Right lobe of liver (tissue), 6 donors: ENCODE data around the gene RHBDD1. TPM values are rescaled to one million over a fixed set of nuclear protein-coding genes. Genes with fewer than 3 reads are reported as not detected.

ENCODE experiments used
- ATAC-seq, 4 donors: fragments of 200-7000 bp; cut with Tn5 transposase; one replicate each; pipeline ENCODE4 v1.9.1; 2020; ENCODE audit warnings: mild to moderate bottlenecking in 4 of 4, moderate library complexity in 4 of 4
- DNase-seq, 3 donors: peaks; one replicate each; pipeline ENCODE4 v3.0.0-alpha.2; 2020
- H3K27ac ChIP-seq, 3 donors: fragments of 200-600 bp; one replicate each; pipeline ENCODE4 v1.8.0; 2022
- H3K27me3 ChIP-seq, 2 donors: fragments of 200-600 bp; one replicate each; pipeline ENCODE4 v1.8.0; 2022
- H3K36me3 ChIP-seq, 4 donors: fragments of 200-600 bp; sonication (generic) in 1 of 4; one replicate each; pipeline versions ENCODE4 v1.5.1 to v1.8.0; 2017 to 2022; ENCODE audit warnings: control low read depth in 1 of 4
- H3K4me1 ChIP-seq, 4 donors: fragments of 200-600 bp; sonication (generic) in 1 of 4; one replicate each; pipeline versions ENCODE4 v1.5.1 to v1.8.0; 2017 to 2022; ENCODE audit warnings: control low read depth in 1 of 4
- H3K4me3 ChIP-seq, 3 donors: fragments of 200-600 bp; one replicate each; pipeline ENCODE4 v1.8.0; 2022
- H3K9me3 ChIP-seq, 4 donors: fragments of 200-600 bp; sonication (generic) in 1 of 4; one replicate each; pipeline versions ENCODE4 v1.5.1 to v1.8.0; 2017 to 2022; ENCODE audit warnings: control low read depth in 1 of 4
- POLR2A ChIP-seq: fragments of 450-650 bp; IDR thresholded peaks from one replicate; pipeline ENCODE4 v1.6.1; 2017; ENCODE audit warnings: antibody characterized with exemption, mild to moderate bottlenecking
- WGBS: methylation state at CpG from one replicate; pipeline ENCODE4 v1.1.6; 2018; ENCODE audit warnings: low coverage, low lambda C conversion rate; ENCODE audit not compliant: insufficient coverage; ENCODE audit errors: missing lambda C conversion rate; 5-methylcytosine and 5-hydroxymethylcytosine counted together
- intact Hi-C, 2 donors: fragments of 100-400 bp; cut with DNase I; formaldehyde crosslinking; loops; one replicate each; pipeline versions ENCODE4 v1.11.2 to v1.14.1; 2022
- total RNA-seq, 6 experiments: library from RNA; depleted of rRNA in 2 of 6; stranded (reverse); fragments of >200 nt in 2 of 6; fragmentation: NEBNext Ultra II Directional in 3 of 6; extraction: Animal tissue kit (Norgen Biotek cat#: 25700) in 3 of 6; gene quantifications; one replicate each; pipeline versions ENCODE4 v1.1.0 to v1.2.4, GENCODE V29; 2016 to 2023
- TF ChIP-seq, protein P1 (sequence below), 4 donors: fragments of 200-600 bp in 3 of 4; fragments of 450-650 bp in 1 of 4; IDR thresholded peaks; one replicate each; pipeline versions ENCODE4 v1.5.1 to v1.8.0; 2016 to 2022; ENCODE audit warnings: antibody characterized with exemption in 4 of 4, mild to moderate bottlenecking in 2 of 4
- donor health status: DM: no; HTN: yes; CAD: no.
- donor health status: DM: no; HTN: no; CAD: no.
- donor health status: DM: no; HTN: no; CAD: no.
- donor health status: DM: no; HTN: yes; CAD: no.
- donor health status: DM: no; HTN: yes; CAD: no.

Gene RHBDD1
- total RNA-seq, 6 experiments from 2014 or later = 14.7 to 25.3 (median 21.0) TPM

DNA sequence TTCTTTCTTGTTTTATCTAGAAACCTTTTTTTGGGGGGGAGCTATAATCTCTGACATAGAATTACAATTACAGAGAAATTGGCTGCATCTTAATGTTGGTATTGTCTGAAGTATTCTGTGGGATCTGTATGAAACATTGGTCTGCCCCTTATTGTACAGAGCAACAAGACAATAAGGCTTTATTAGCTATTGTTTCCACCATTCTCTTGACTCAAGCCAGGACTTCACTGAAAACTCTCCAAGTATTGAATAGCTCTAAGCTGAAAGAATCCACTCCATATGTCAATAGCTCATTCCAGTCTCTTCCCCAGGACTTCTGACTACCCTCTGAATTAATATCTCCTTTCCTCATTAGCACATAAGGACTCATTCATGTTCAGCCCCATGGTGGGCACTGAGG lies 77.8 kb downstream of the RHBDD1 start:
- TF ChIP-seq, protein P1, sequence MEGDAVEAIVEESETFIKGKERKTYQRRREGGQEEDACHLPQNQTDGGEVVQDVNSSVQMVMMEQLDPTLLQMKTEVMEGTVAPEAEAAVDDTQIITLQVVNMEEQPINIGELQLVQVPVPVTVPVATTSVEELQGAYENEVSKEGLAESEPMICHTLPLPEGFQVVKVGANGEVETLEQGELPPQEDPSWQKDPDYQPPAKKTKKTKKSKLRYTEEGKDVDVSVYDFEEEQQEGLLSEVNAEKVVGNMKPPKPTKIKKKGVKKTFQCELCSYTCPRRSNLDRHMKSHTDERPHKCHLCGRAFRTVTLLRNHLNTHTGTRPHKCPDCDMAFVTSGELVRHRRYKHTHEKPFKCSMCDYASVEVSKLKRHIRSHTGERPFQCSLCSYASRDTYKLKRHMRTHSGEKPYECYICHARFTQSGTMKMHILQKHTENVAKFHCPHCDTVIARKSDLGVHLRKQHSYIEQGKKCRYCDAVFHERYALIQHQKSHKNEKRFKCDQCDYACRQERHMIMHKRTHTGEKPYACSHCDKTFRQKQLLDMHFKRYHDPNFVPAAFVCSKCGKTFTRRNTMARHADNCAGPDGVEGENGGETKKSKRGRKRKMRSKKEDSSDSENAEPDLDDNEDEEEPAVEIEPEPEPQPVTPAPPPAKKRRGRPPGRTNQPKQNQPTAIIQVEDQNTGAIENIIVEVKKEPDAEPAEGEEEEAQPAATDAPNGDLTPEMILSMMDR (IDR thresholded peaks at IDR 0.05) = no peak
- TF ChIP-seq POLR2A = no peak
- ATAC-seq (no peak), DNase-seq (no peak)
- Histone ChIP-seq H3K4me1 (no peaks in the 10 kb centered on the region), H3K4me3 (no peak overlapping the region), H3K27ac (no peak overlapping the region), H3K9me3 (no peaks in the 10 kb centered on the region), H3K36me3 (no peaks in the 10 kb centered on the region), H3K27me3 (no peaks in the 10 kb centered on the region)
- intact Hi-C loops = no loop called here

DNA sequence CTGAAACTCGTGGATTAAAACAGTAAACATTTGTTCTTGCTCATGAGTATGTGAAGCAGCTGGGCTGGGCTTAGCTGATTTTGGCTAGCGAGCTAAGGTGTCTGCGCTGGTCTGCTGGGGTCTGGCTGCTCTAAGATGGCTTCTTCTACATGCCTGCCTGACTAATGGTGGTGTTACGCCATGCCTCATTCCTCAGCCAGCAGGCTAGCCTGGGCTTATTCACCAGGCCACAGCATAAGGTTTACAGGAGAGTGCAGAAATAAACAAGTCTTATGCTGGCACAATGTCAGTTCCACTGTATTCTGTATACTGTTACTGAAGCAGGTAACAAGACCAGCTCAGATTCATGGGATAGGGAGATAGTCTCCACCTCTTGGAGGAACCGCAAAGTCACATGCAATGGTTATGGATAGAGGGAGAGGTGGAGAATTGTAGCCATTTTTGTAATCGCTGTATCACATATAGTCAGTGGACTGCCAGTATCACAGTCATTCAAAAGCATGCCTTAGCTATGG lies 80.0 kb downstream of the RHBDD1 start:
- 60% methylated on average over 4 of the region's 6 CpGs for WGBS
- Histone ChIP-seq H3K27me3 (no peaks in the 10 kb centered on the region), H3K9me3 (no peaks in the 10 kb centered on the region), H3K4me3 (no peak overlapping the region), H3K27ac (no peak overlapping the region), H3K36me3 (no peaks in the 10 kb centered on the region), H3K4me1 (peaks cover 0 to 3% (median 0%) of the 10 kb centered on the region in 4 donors)
- no peak for ATAC-seq
- no peak for DNase-seq
- TF ChIP-seq, protein P1 (IDR thresholded peaks at IDR 0.05) = no peak
- TF ChIP-seq POLR2A = no peak
- intact Hi-C loops = no loop called here

DNA sequence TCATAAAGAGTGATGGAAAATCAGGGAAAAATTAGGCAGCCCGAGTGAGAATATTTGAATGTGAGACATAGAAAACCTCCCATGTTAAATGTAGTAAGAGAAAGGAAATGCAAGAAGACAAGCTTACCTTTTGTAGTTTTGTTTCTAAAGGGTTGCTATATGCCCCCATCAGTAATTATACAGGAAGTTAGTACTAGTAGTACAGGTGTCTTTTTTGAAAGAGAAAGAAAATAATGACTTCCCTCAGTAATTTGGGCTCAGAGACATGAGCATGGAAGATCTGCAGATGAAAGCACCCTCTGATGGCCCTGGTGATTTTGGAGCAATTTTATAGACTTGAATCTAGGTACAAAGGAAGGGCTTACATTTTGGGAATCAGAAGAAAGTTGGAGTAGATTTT lies 80.8 kb downstream of the RHBDD1 start:
- TF ChIP-seq, protein P1 (IDR thresholded peaks at IDR 0.05) = no peak
- no peak for TF ChIP-seq POLR2A
- Histone ChIP-seq H3K4me3 (no peak overlapping the region), H3K36me3 (no peaks in the 10 kb centered on the region), H3K4me1 (peaks cover 0 to 3% (median 0%) of the 10 kb centered on the region in 4 donors), H3K27me3 (no peaks in the 10 kb centered on the region), H3K9me3 (no peaks in the 10 kb centered on the region), H3K27ac (no peak overlapping the region)
- WGBS = 79% methylated on average over 1 of the region's 1 CpG
- intact Hi-C loops = no loop called here
- no peak for ATAC-seq
- no peak for DNase-seq

DNA sequence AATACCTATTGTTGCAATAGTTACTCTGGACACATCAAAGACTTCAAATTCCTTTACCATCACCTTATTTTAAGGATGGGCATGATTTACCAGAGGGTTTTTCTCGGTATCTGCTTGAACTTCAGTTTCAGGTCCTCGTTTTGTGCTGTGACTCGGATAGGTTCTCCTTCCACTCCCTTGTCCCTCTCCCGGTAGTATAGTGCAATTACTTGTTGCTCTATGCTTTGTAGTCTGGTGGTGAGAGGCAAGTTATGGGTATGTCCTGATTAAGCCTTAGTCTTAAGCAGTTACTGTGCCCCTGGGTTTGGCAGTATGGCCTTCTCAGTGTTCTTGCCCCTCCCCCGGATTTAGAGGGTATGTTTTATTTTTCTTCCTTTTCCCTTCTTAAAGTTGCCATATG lies 96.6 kb downstream of the RHBDD1 start:
- H3K9me3 ChIP-seq = no peaks in the 10 kb centered on the region
- H3K27ac ChIP-seq = no peak overlapping the region
- H3K4me1 ChIP-seq = no peaks in the 10 kb centered on the region
- H3K27me3 ChIP-seq = no peaks in the 10 kb centered on the region
- WGBS = 90% methylated on average over 5 of the region's 5 CpGs
- H3K36me3 ChIP-seq = no peaks in the 10 kb centered on the region
- no peak for DNase-seq
- TF ChIP-seq, protein P1 (IDR thresholded peaks at IDR 0.05) = no peak
- TF ChIP-seq POLR2A = no peak
- intact Hi-C loops = no loop called here
- ATAC-seq = no peak
- no peak overlapping the region for H3K4me3 ChIP-seq
